T-cell (primary cell): ENCODE results near the gene S100A3. TPM values are rescaled to one million over a fixed set of nuclear protein-coding genes. Genes with fewer than 3 reads are reported as not detected.
"Not testable (repeated sequence)": the region's sequence is repeated elsewhere in the genome, so short reads cannot be mapped to it uniquely, and the experiment has no call there.

Experiments
- ATAC-seq, 4 experiments: fragments of 200-7000 bp in 3 of 4; fragments of 150-1000 bp in 1 of 4; cut with Tn5 transposase; replicated peaks in 1 of 4; 1 replicate in 3 of 4; 2 replicates in 1 of 4; pipeline ENCODE4 v1.10.0; 2021; ENCODE audit warnings: moderate library complexity in 3 of 4, mild to moderate bottlenecking in 2 of 4, moderate number of reproducible peaks in 1 of 4
- CTCF ChIA-PET, 2 donors: fragments of 300-600 bp; sonication (Branson Sonifier 250); formaldehyde crosslinking; loops; one replicate each; lab custom pipeline; 2022; ENCODE audit warnings: antibody characterized with exemption in 2 of 2; lab: Charles Lee
- POLR2A ChIA-PET, 2 donors: fragments of 300-600 bp; sonication (Branson Sonifier 250); formaldehyde crosslinking; loops; one replicate each; lab custom pipeline; 2022; ENCODE audit warnings: antibody characterized with exemption in 2 of 2; lab: Charles Lee
- DNase-seq, 35 experiments: peaks; one replicate each; pipeline versions ENCODE4 v3.0.0 to v3.0.0-alpha.2; 2013 to 2023
- H3K27ac ChIP-seq: one replicate; pipeline ENCODE4 v1.5.1; 2013; ENCODE audit warnings: low read length
- H3K27me3 ChIP-seq, 2 experiments: replicated peaks in 1 of 2; 1 replicate in 1 of 2; 2 replicates in 1 of 2; pipeline versions ENCODE4 v1.6.1 to v1.7.0; 2013; ENCODE audit warnings: low read length in 1 of 2, mixed read lengths in 1 of 2; ENCODE audit not compliant: control insufficient read depth in 2 of 2, insufficient read depth in 2 of 2; ENCODE audit errors: extremely low read depth in 1 of 2
- H3K36me3 ChIP-seq, 2 donors: 1 replicate in 1 of 2; 2 replicates in 1 of 2; pipeline versions ENCODE4 v1.6.1 to v1.7.0; 2013; ENCODE audit warnings: low read length in 1 of 2; ENCODE audit not compliant: control insufficient read depth in 2 of 2, insufficient read depth in 1 of 2; ENCODE audit errors: extremely low read depth in 1 of 2
- H3K4me1 ChIP-seq, 2 experiments: 1 replicate in 1 of 2; 2 replicates in 1 of 2; pipeline versions ENCODE4 v1.6.1 to v1.7.0; 2013; ENCODE audit warnings: low read length in 2 of 2, mixed read lengths in 1 of 2; ENCODE audit not compliant: insufficient read depth in 2 of 2, control insufficient read depth in 1 of 2; ENCODE audit errors: extremely low read depth in 1 of 2
- H3K4me3 ChIP-seq, 2 donors: 1 replicate in 1 of 2; 2 replicates in 1 of 2; pipeline versions ENCODE4 v1.5.1 to v1.7.0; 2013; ENCODE audit warnings: mild to moderate bottlenecking in 2 of 2, low read length in 1 of 2, moderate library complexity in 1 of 2; ENCODE audit not compliant: control insufficient read depth in 1 of 2; ENCODE audit errors: extremely low read depth in 1 of 2
- H3K9me3 ChIP-seq: 2 replicates; pipeline ENCODE4 v1.7.0; 2013
- H3K27ac Mint-ChIP-seq, 2 donors: one replicate each; pipeline ENCODE4 v1.8.0; 2020 to 2021; ENCODE audit warnings: mild to moderate bottlenecking in 2 of 2, mixed read lengths in 2 of 2
- H3K27me3 Mint-ChIP-seq, 2 donors: one replicate each; pipeline ENCODE4 v1.8.0; 2021 to 2022; ENCODE audit warnings: mixed read lengths in 2 of 2
- H3K36me3 Mint-ChIP-seq: one replicate; pipeline ENCODE4 v1.8.0; 2021; ENCODE audit warnings: mixed read lengths
- H3K4me1 Mint-ChIP-seq, 3 donors: one replicate each; pipeline ENCODE4 v1.8.0; 2020 to 2022; ENCODE audit warnings: mixed read lengths in 3 of 3, mild to moderate bottlenecking in 1 of 3
- H3K4me3 Mint-ChIP-seq, 3 donors: one replicate each; pipeline ENCODE4 v1.8.0; 2020 to 2022; ENCODE audit warnings: mild to moderate bottlenecking in 3 of 3, mixed read lengths in 3 of 3, moderate library complexity in 3 of 3
- H3K9me3 Mint-ChIP-seq, 3 donors: one replicate each; pipeline ENCODE4 v1.8.0; 2020 to 2022; ENCODE audit warnings: mixed read lengths in 3 of 3
- WGBS: methylation state at CpG from one replicate; pipeline ENCODE4 v1.1.5; 2013; ENCODE audit warnings: missing lambda C conversion rate; ENCODE audit not compliant: insufficient coverage; 5-methylcytosine and 5-hydroxymethylcytosine counted together
- total RNA-seq, 35 experiments: library from RNA in 6 of 35; stranded (reverse) in 6 of 35; fragments of 120-200 nt in 1 of 35; gene quantifications; one replicate each; pipeline versions ENCODE4 v1.2.1 to v1.2.4 and lab custom pipeline; 2013 to 2026

Gene S100A3
- total RNA-seq, 5 donors from 2014 or later (not counting 1 experiment from before 2014, with no cell fraction given) = not detected

DNA sequence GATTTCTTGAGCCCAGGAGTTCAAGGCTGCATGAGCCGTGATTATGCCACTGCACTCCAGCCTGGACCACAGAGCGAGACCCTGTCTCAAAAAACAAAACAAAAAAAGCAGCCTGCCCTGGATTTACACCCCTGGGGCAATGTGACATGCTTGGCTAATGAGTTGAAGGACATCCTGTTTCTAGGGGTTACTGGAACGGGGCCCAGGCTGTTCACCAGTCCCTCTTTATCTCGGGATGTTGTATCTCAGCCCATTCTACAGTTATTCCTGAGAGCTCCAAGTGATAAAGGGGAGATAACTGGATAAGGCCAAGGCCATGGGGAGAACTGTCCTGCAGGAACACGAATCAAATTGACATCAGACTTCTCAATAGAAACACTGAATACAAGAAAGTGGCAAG, 38.3 kb upstream of the S100A3 start:
- H3K27ac ChIP-seq = no peak overlapping the region
- 86% methylated on average over 1 of the region's 5 CpGs for WGBS
- no peak for ATAC-seq

DNA sequence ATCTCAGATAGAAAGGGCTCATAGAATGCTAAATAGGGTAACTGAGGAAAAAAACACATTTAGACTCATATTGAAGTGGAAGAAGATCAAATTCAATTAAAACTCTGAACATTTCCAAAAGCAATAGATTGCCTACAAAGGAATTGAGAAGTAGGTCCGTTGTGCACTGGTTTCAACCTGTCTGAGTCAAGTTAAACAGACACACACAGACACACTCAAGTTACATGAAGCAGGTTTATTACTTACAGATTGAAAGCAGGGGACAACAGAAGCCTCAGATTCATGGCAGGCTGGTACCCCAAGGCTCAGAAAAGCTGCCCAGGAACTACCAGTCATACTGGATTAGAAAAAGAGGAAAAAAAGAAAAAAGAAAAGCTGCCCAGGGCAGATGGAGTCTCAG, 37.3 kb upstream of the S100A3 start:
- POLR2A ChIA-PET = no interaction called here
- H3K4me1 Mint-ChIP-seq = no peaks in the 10 kb centered on the region
- CTCF ChIA-PET = interaction anchor here in 1 of 2 donors (0.9 kb wide), 1 partner anchor 14 kb away, joined by 4 read pairs; no protein-coding TSS in a partner anchor

More for the DNA sequence above, 38.3 kb upstream of the S100A3 start:
- no peaks in the 10 kb centered on the region for H3K4me1 ChIP-seq
- H3K27me3 ChIP-seq = peaks cover 0 to 11% of the 10 kb centered on the region in 2 experiments
- no peaks in the 10 kb centered on the region for H3K36me3 ChIP-seq
- Mint-ChIP-seq H3K27ac (no peak overlapping the region), H3K4me3 (no peak overlapping the region), H3K36me3 (no peaks in the 10 kb centered on the region), H3K9me3 (no peaks in the 10 kb centered on the region), H3K4me1 (no peaks in the 10 kb centered on the region), H3K27me3 (peaks cover 4 to 11% of the 10 kb centered on the region in 2 donors)
- H3K9me3 ChIP-seq = no peaks in the 10 kb centered on the region
- DNase-seq = no peak
- no peak overlapping the region for H3K4me3 ChIP-seq
- ChIA-PET CTCF (interaction anchor here in 1 of 2 donors (0.9 kb wide), 1 partner anchor 15 kb away, joined by 4 read pairs; no protein-coding TSS in a partner anchor), POLR2A (interaction anchor here in 1 of 2 donors (0.6 kb wide), 1 partner anchor 27 kb away, joined by 3 read pairs; no protein-coding TSS in a partner anchor)

DNA sequence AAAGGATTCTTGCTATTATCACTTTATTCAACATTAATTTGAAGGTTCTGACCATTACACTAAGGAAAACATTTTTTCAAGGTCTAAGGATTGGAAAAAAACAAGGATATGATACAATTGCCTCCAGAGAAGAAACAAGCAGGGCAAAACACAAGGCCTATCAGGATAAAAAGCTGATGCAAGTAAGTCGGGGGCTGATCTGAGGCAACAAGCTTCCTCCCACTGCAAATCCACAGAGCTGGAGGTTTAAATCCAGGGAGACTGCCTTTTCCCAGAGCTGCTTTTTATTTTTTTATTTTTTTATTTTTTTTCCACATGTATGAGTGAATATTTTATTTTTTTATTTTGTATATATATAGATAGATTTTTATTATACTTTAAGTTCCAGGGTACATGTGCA, 35.9 kb upstream of the S100A3 start:
- H3K27me3 Mint-ChIP-seq = peaks cover 4 to 11% of the 10 kb centered on the region in 2 donors
- POLR2A ChIA-PET = no interaction called here
- H3K27ac Mint-ChIP-seq = no peak overlapping the region

More for the DNA sequence above, 37.3 kb upstream of the S100A3 start:
- no peaks in the 10 kb centered on the region for H3K9me3 ChIP-seq
- peaks cover 4 to 11% of the 10 kb centered on the region in 2 donors for H3K27me3 Mint-ChIP-seq
- H3K4me3 Mint-ChIP-seq = no peak overlapping the region
- no peak for DNase-seq
- no peaks in the 10 kb centered on the region for H3K9me3 Mint-ChIP-seq
- no peaks in the 10 kb centered on the region for H3K4me1 ChIP-seq
- peak overlapping the region in 1 of 2 donors; percentile 16 for H3K27ac Mint-ChIP-seq
- H3K36me3 Mint-ChIP-seq = no peaks in the 10 kb centered on the region
- no peak overlapping the region for H3K27ac ChIP-seq
- WGBS = 80% methylated on average over 1 of the region's 1 CpG
- H3K4me3 ChIP-seq = no peak overlapping the region
- ATAC-seq = no peak
- H3K27me3 ChIP-seq = peaks cover 0 to 11% of the 10 kb centered on the region in 2 experiments
- no peaks in the 10 kb centered on the region for H3K36me3 ChIP-seq

GRCh38 chr1:153583976-153584375, 34.9 kb upstream of the S100A3 start:
- WGBS = 83% methylated on average over 1 of the region's 2 CpGs
- H3K9me3 ChIP-seq = no peaks in the 10 kb centered on the region
- H3K4me3 ChIP-seq = no peak overlapping the region
- ChIA-PET POLR2A (interaction anchor here in 1 of 2 donors (0.7 kb wide), 1 partner anchor 10 kb away, joined by 3 read pairs; no protein-coding TSS in a partner anchor), CTCF (no interaction called here)
- Mint-ChIP-seq H3K4me1 (no peaks in the 10 kb centered on the region), H3K27me3 (peaks cover 9 to 16% of the 10 kb centered on the region in 2 donors), H3K9me3 (no peaks in the 10 kb centered on the region), H3K27ac (no peak overlapping the region), H3K36me3 (no peaks in the 10 kb centered on the region), H3K4me3 (no peak overlapping the region)
- DNase-seq (no peak), ATAC-seq (no peak)
- H3K27me3 ChIP-seq = peaks cover 0 to 17% of the 10 kb centered on the region in 2 experiments
- no peaks in the 10 kb centered on the region for H3K4me1 ChIP-seq
- H3K36me3 ChIP-seq = no peaks in the 10 kb centered on the region
- H3K27ac ChIP-seq = no peak overlapping the region

More for the DNA sequence above, 35.9 kb upstream of the S100A3 start:
- H3K27me3 ChIP-seq = peaks cover 0 to 17% of the 10 kb centered on the region in 2 experiments
- H3K36me3 Mint-ChIP-seq = no peaks in the 10 kb centered on the region
- H3K4me1 ChIP-seq = no peaks in the 10 kb centered on the region
- H3K4me1 Mint-ChIP-seq = no peaks in the 10 kb centered on the region
- no peaks in the 10 kb centered on the region for H3K36me3 ChIP-seq
- H3K4me3 Mint-ChIP-seq = no peak overlapping the region
- CTCF ChIA-PET = no interaction called here
- DNase-seq (no peak), ATAC-seq (no peak)
- no peaks in the 10 kb centered on the region for H3K9me3 Mint-ChIP-seq
- H3K9me3 ChIP-seq = no peaks in the 10 kb centered on the region
- WGBS = 71% methylated on average over 1 of the region's 1 CpG
- no peak overlapping the region for H3K27ac ChIP-seq
- H3K4me3 ChIP-seq = no peak overlapping the region

DNA sequence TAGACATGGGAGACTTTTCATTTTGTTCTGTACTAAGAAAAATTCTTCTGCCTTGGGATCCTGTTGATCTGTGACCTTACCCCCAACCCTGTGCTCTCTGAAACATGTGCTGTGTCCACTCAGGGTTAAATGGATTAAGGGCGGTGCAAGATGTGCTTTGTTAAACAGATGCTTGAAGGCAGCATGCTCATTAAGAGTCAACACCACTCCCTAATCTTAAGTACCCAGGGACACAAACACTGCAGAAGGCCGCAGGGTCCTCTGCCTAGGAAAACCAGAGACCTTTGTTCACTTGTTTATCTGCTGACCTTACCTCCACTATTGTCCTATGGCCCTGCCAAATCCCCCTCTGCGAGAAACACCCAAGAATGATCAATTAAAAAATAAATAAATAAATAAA, 34.5 kb upstream of the S100A3 start:
- DNase-seq, H3K27ac Mint-ChIP-seq, H3K36me3 ChIP-seq, H3K4me1 ChIP-seq, CTCF ChIA-PET, ATAC-seq, H3K27ac ChIP-seq, H3K4me3 ChIP-seq, H3K4me3 Mint-ChIP-seq, H3K9me3 Mint-ChIP-seq, H3K9me3 ChIP-seq, H3K36me3 Mint-ChIP-seq, H3K4me1 Mint-ChIP-seq: not testable (repeated sequence)
- H3K27me3 Mint-ChIP-seq = peaks cover 13 to 21% of the 10 kb centered on the region in 2 donors
- POLR2A ChIA-PET = interaction anchor here in 1 of 2 donors (0.7 kb wide), 1 partner anchor 10 kb away, joined by 3 read pairs; no protein-coding TSS in a partner anchor
- peaks cover 0 to 17% of the 10 kb centered on the region in 2 experiments for H3K27me3 ChIP-seq
- no CpG with 5 or more reads among the region's 3 CpGs for WGBS

DNA sequence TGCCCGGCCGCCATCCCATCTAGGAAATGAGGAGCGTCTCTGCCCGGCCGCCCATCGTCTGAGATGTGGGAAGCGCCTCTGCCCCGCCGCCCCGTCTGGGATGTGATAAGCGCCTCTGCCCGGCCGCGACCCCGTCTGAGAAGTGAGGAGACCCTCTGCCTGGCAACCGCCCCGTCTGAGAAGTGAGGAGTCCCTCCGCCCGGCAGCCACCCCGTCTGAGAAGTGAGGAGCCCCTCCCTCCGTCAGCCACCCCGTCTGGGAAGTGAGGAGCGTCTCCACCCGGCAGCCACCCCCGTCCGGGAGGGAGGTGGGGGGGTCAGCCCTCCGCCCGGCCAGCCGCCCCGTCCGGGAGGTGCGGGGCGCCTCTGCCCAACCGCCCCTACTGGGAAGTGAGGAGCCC, 33.8 kb upstream of the S100A3 start:
- H3K36me3 Mint-ChIP-seq, H3K4me1 Mint-ChIP-seq, H3K27ac Mint-ChIP-seq, ATAC-seq, H3K4me1 ChIP-seq, POLR2A ChIA-PET, H3K27ac ChIP-seq, CTCF ChIA-PET, H3K36me3 ChIP-seq, H3K4me3 ChIP-seq, DNase-seq, H3K9me3 ChIP-seq, H3K4me3 Mint-ChIP-seq, H3K9me3 Mint-ChIP-seq: not testable (repeated sequence)
- peaks cover 0 to 21% of the 10 kb centered on the region in 2 experiments for H3K27me3 ChIP-seq
- peaks cover 20 to 28% of the 10 kb centered on the region in 2 donors for H3K27me3 Mint-ChIP-seq
- 92% methylated on average over 12 of the region's 34 CpGs for WGBS
